ENCODE results near the gene SVIL. TPM values are rescaled to one million over a fixed set of nuclear protein-coding genes. Genes with fewer than 3 reads are reported as not detected.
"Not testable (repeated sequence)": the region's sequence is repeated elsewhere in the genome, so short reads cannot be mapped to it uniquely, and the experiment has no call there.

The SVIL gene
- total RNA-seq, 1 experiment from 2014 or later: 15.3 TPM

DNA sequence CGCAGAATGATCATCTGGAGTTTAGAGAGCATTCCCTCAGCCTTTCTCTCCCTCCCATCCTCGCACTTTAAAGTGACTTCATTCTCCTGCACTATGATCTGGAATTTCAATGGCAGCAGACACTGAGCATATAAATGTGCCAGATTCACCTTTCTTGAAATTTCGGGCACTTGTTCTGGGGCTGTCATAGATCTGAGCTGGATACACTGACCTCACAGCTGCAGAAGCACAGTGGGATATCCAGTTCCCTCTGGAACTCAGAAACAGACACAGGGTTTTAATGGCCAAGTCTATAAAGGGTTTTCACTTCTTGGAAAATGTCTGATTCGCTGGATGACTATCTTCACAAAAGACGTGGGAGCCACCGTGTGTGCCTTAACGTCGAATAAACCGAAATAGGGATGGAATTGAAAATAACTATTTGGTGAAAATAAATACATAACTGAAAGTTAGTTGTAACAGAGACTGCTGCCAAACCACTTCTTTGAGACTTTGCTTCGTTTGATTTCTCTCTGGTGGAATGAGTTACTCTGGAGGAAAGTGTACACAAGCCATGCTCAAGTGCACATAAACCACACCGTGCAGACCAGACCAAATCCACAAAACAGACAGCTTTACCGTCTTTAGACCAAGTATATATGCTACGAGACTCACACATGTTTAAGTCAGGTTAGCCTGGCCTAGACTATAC is 126.1 kb downstream of the SVIL start:
- no peak overlapping the region for H3K9ac ChIP-seq (ENCODE audit: extremely low read depth, insufficient read length, low read length)
- H4K5ac ChIP-seq (ENCODE audit: insufficient read length, low read depth, low read length): no peak overlapping the region
- H3K27me3 ChIP-seq (ENCODE audit: insufficient read depth, low read length): no peaks in the 10 kb centered on the region
- Mint-ChIP-seq H3K27ac (no peak overlapping the region), H3K27me3 (ENCODE audit: low read depth) (no peaks in the 10 kb centered on the region), H3K36me3 (ENCODE audit: insufficient read depth in 1 of 3, low read depth in 3 of 3) (peaks cover 0 to 7% (median 0%) of the 10 kb centered on the region in 3 experiments; a peak in 1 of 7 replicates), H3K4me3 (no peak overlapping the region), H3K4me1 (peaks cover 5 to 10% of the 10 kb centered on the region in 2 experiments), H3K9me3 (no peaks in the 10 kb centered on the region)
- no peak overlapping the region for H2BK120ac ChIP-seq (ENCODE audit: low read depth, low read length, poor library complexity, severe bottlenecking)
- no peaks in the 10 kb centered on the region for H3K79me1 ChIP-seq (ENCODE audit: insufficient read depth, low read depth, low read length, poor library complexity, severe bottlenecking)
- H3K27ac ChIP-seq (ENCODE audit: insufficient read length, low read depth, low read length): no peak overlapping the region
- H3K23me2 ChIP-seq (ENCODE audit: insufficient read length, low read depth, low read length, poor library complexity, severe bottlenecking): no peaks in the 10 kb centered on the region
- no peaks in the 10 kb centered on the region for H4K20me1 ChIP-seq (ENCODE audit: control insufficient read depth, insufficient read depth, insufficient read length)
- H3K9me3 ChIP-seq (ENCODE audit: control insufficient read depth, low read depth, low read length): no peaks in the 10 kb centered on the region
- no peak overlapping the region for H4K91ac ChIP-seq (ENCODE audit: insufficient read length, low read depth, low read length)
- H3T11ph ChIP-seq (ENCODE audit: low read length): no peak overlapping the region
- H2BK15ac ChIP-seq (ENCODE audit: low read depth, low read length): no peak overlapping the region
- H2BK20ac ChIP-seq (ENCODE audit: low read depth, low read length, poor library complexity, severe bottlenecking): no peak overlapping the region
- no peak overlapping the region for H3K23ac ChIP-seq (ENCODE audit: insufficient read length, low read depth, low read length)
- no peaks in the 10 kb centered on the region for H3K79me2 ChIP-seq (ENCODE audit: insufficient read depth, low read length)
- no peak overlapping the region for H3K18ac ChIP-seq (ENCODE audit: insufficient read length, low read depth, low read length)
- H2AFZ ChIP-seq (ENCODE audit: low read length): no peak overlapping the region
- H2BK12ac ChIP-seq (ENCODE audit: insufficient read length, low read depth, low read length): no peak overlapping the region
- no peak overlapping the region for H2BK5ac ChIP-seq (ENCODE audit: insufficient read length, low read length)
- H3K4me1 ChIP-seq (ENCODE audit: insufficient read depth, low read length): no peaks in the 10 kb centered on the region
- H2AK5ac ChIP-seq (ENCODE audit: insufficient read length, low read length): no peak overlapping the region
- no peak overlapping the region for H3K14ac ChIP-seq (ENCODE audit: insufficient read depth, low read length)
- no peak for TF ChIP-seq CTCF (conservative IDR thresholded peaks at IDR 0.05)
- H3K4ac ChIP-seq (ENCODE audit: low read depth, low read length): no peak overlapping the region
- no peak overlapping the region for H3K56ac ChIP-seq (ENCODE audit: insufficient read length, low read depth, low read length)
- no peak for DNase-seq
- H4K8ac ChIP-seq (replicated peaks; ENCODE audit: insufficient read length, low read depth, low read length): no peak overlapping the region
- no CpG with 5 or more reads among the region's 13 CpGs for WGBS (ENCODE audit: extremely low coverage, insufficient read length, low lambda C conversion rate)
- no peak overlapping the region for H3K4me2 ChIP-seq (ENCODE audit: insufficient read depth, insufficient read length, low read length)

DNA sequence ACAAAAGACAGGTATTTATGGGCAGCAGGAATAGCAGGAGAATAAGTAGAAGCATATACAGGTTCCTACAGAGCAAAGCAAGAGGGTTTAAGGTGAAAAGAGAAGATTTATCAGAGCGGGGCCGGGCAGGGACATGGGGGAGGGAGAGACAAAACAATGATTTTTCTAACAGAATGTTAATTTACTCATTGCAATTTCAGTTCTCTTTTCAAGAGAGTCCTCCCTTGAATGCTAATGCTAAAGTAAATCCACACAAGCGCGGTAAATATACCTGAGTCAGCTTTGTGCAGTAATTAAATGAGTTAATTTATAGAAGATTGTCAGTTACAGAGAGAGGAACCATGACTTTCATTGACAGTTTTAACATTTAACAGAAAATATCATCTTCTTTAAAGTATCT is 127.0 kb downstream of the SVIL start:
- H3T11ph ChIP-seq (ENCODE audit: low read length); H3K27ac ChIP-seq (ENCODE audit: insufficient read length, low read depth, low read length); H3K4me2 ChIP-seq (ENCODE audit: insufficient read depth, insufficient read length, low read length); H3K27me3 Mint-ChIP-seq (ENCODE audit: low read depth); H3K9me3 Mint-ChIP-seq; H3K23me2 ChIP-seq (ENCODE audit: insufficient read length, low read depth, low read length, poor library complexity, severe bottlenecking); H2BK15ac ChIP-seq (ENCODE audit: low read depth, low read length); H3K27me3 ChIP-seq (ENCODE audit: insufficient read depth, low read length); H3K79me2 ChIP-seq (ENCODE audit: insufficient read depth, low read length); H2AK5ac ChIP-seq (ENCODE audit: insufficient read length, low read length); H4K91ac ChIP-seq (ENCODE audit: insufficient read length, low read depth, low read length); H2BK20ac ChIP-seq (ENCODE audit: low read depth, low read length, poor library complexity, severe bottlenecking); H3K4me3 Mint-ChIP-seq; H2BK5ac ChIP-seq (ENCODE audit: insufficient read length, low read length); H3K9ac ChIP-seq (ENCODE audit: extremely low read depth, insufficient read length, low read length); H3K23ac ChIP-seq (ENCODE audit: insufficient read length, low read depth, low read length); H3K36me3 Mint-ChIP-seq (ENCODE audit: insufficient read depth in 1 of 3, low read depth in 3 of 3); H3K56ac ChIP-seq (ENCODE audit: insufficient read length, low read depth, low read length); H2AFZ ChIP-seq (ENCODE audit: low read length); H3K27ac Mint-ChIP-seq; H4K20me1 ChIP-seq (ENCODE audit: control insufficient read depth, insufficient read depth, insufficient read length); H3K14ac ChIP-seq (ENCODE audit: insufficient read depth, low read length); H2BK12ac ChIP-seq (ENCODE audit: insufficient read length, low read depth, low read length); H3K18ac ChIP-seq (ENCODE audit: insufficient read length, low read depth, low read length); H3K4me1 ChIP-seq (ENCODE audit: insufficient read depth, low read length); H4K8ac ChIP-seq (replicated peaks; ENCODE audit: insufficient read length, low read depth, low read length); H3K4ac ChIP-seq (ENCODE audit: low read depth, low read length); H3K4me1 Mint-ChIP-seq; DNase-seq; H4K5ac ChIP-seq (ENCODE audit: insufficient read length, low read depth, low read length); H3K79me1 ChIP-seq (ENCODE audit: insufficient read depth, low read depth, low read length, poor library complexity, severe bottlenecking); H3K9me3 ChIP-seq (ENCODE audit: control insufficient read depth, low read depth, low read length); H2BK120ac ChIP-seq (ENCODE audit: low read depth, low read length, poor library complexity, severe bottlenecking): not testable (repeated sequence)
- WGBS (ENCODE audit: extremely low coverage, insufficient read length, low lambda C conversion rate): no CpG with 5 or more reads among the region's 4 CpGs
